Endothelial cell of umbilical vein (primary cell): ENCODE measurements around the gene PRKCG. TPM values are rescaled to one million over a fixed set of nuclear protein-coding genes. Genes with fewer than 3 reads are reported as not detected.

Experiments
- BruUV-seq: library from RNA; stranded (reverse); fragments of 400-500 nt; replicated peaks from 2 replicates; lab custom pipeline; 2021; lab: Mats Ljungman, UMichigan
- CTCF ChIA-PET: fragments of 300-600, 350-600 bp; sonication (Branson Sonifier 250); formaldehyde crosslinking; loops from one replicate; lab custom pipeline; 2021; ENCODE audit warnings: antibody characterized with exemption, inconsistent platforms; lab: Charles Lee
- POLR2A ChIA-PET: fragments of 300-600, 350-600 bp; sonication (Branson Sonifier 250); formaldehyde crosslinking; loops from one replicate; lab custom pipeline; 2021; ENCODE audit warnings: antibody characterized with exemption, inconsistent platforms; lab: Charles Lee
- DNase-seq: peaks from one replicate; pipeline ENCODE4 v3.0.0-alpha.2; 2011; ENCODE audit warnings: low read depth, low spot score
- FAIRE-seq: peaks from 2 replicates; lab custom pipeline; 2011; peaks lifted over from hg19 to GRCh38; lab: Jason Lieb, UNC
- H2AFZ ChIP-seq: 2 replicates; pipeline ENCODE4 v1.6.0; 2012; ENCODE audit warnings: low read depth, low read length, control low read depth, inconsistent platforms
- H3K27ac ChIP-seq: 2 replicates; pipeline ENCODE4 v1.5.1; 2011; ENCODE audit warnings: low read depth, mild to moderate bottlenecking, control low read depth, low read length, moderate library complexity; ENCODE audit not compliant: insufficient read depth
- H3K27me3 ChIP-seq, 2 experiments: 2 replicates each; pipeline versions ENCODE4 v1.6.0 to v1.6.1; 2011; ENCODE audit warnings: low read length in 2 of 2, mixed read lengths in 1 of 2; ENCODE audit not compliant: control insufficient read depth in 2 of 2, insufficient read depth in 2 of 2
- H3K36me3 ChIP-seq, 2 experiments: 2 replicates in 1 of 2; 3 replicates in 1 of 2; pipeline ENCODE4 v1.5.1; 2011; ENCODE audit warnings: low read length in 2 of 2, mild to moderate bottlenecking in 1 of 2, moderate library complexity in 1 of 2; ENCODE audit not compliant: control insufficient read depth in 2 of 2, insufficient read depth in 2 of 2; ENCODE audit errors: extremely low read depth in 1 of 2
- H3K4me1 ChIP-seq: 3 replicates; pipeline ENCODE4 v1.5.1; 2011; ENCODE audit warnings: mild to moderate bottlenecking, low read length; ENCODE audit not compliant: control insufficient read depth, insufficient read depth; ENCODE audit errors: extremely low read depth
- H3K4me2 ChIP-seq: 2 replicates; pipeline ENCODE4 v1.6.1; 2011; ENCODE audit warnings: low read length, control low read depth, mixed read lengths; ENCODE audit not compliant: insufficient read depth
- H3K4me3 ChIP-seq, 3 experiments: fragments of 200-600 bp in 1 of 3; sonication (generic), shearing (Covaris generic) in 1 of 3; replicated peaks in 1 of 3; 2 replicates each; pipeline ENCODE4 v1.5.1; 2011 to 2016; ENCODE audit warnings: control low read depth in 3 of 3, low read length in 3 of 3, mild to moderate bottlenecking in 2 of 3, inconsistent platforms in 1 of 3, low read depth in 1 of 3, moderate library complexity in 1 of 3; ENCODE audit not compliant: insufficient read depth in 1 of 3
- H3K79me2 ChIP-seq: 2 replicates; pipeline ENCODE4 v1.6.0; 2012; ENCODE audit warnings: low read length, inconsistent platforms; ENCODE audit not compliant: control insufficient read depth, insufficient read depth
- H3K9ac ChIP-seq: replicated peaks from 2 replicates; pipeline ENCODE3; 2011; ENCODE audit warnings: low read length, control low read depth; ENCODE audit not compliant: insufficient read depth; ENCODE audit errors: extremely low read depth
- H3K9me1 ChIP-seq: replicated peaks from 3 replicates; pipeline ENCODE4 v1.6.0; 2011; ENCODE audit warnings: mild to moderate bottlenecking, low read length; ENCODE audit not compliant: control insufficient read depth, insufficient read depth; ENCODE audit errors: extremely low read depth
- H3K9me3 ChIP-seq: replicated peaks from 2 replicates; pipeline ENCODE4 v1.5.1; 2012; ENCODE audit warnings: low read length, inconsistent platforms; ENCODE audit not compliant: control insufficient read depth, insufficient read depth
- H4K20me1 ChIP-seq: replicated peaks from 2 replicates; pipeline ENCODE3; 2011; ENCODE audit warnings: mild to moderate bottlenecking, low read length; ENCODE audit not compliant: control insufficient read depth, insufficient read depth; ENCODE audit errors: extremely low read depth
- EZH2 ChIP-seq: IDR thresholded peaks from 2 replicates; pipeline ENCODE4 v1.6.1; 2012; ENCODE audit warnings: borderline replicate concordance, low read depth, mild to moderate bottlenecking, moderate library complexity, low read length, inconsistent platforms; ENCODE audit not compliant: severe bottlenecking
- FOS ChIP-seq: IDR thresholded peaks from 2 replicates; pipeline ENCODE4 v1.6.1; 2011; ENCODE audit warnings: mild to moderate bottlenecking, low read length, moderate library complexity, borderline replicate concordance; ENCODE audit not compliant: insufficient read depth
- GATA2 ChIP-seq: IDR thresholded peaks from 2 replicates; pipeline ENCODE4 v1.7.0; 2011; ENCODE audit warnings: low read depth, mild to moderate bottlenecking, moderate library complexity, mixed read lengths, low read length; ENCODE audit not compliant: insufficient read length, insufficient read depth
- JUN ChIP-seq: IDR thresholded peaks from 2 replicates; pipeline ENCODE4 v1.6.1; 2011; ENCODE audit warnings: borderline replicate concordance, low read depth; ENCODE audit not compliant: insufficient read length, insufficient read depth
- MYC ChIP-seq: IDR thresholded peaks from one replicate; pipeline ENCODE4 v1.6.1; 2011; ENCODE audit warnings: mild to moderate bottlenecking, low read depth, low read length
- POLR2A ChIP-seq: IDR thresholded peaks from 2 replicates; pipeline ENCODE4 v1.6.1; 2012; ENCODE audit warnings: low read depth, mild to moderate bottlenecking, control low read depth, low read length
- POLR2AphosphoS5 ChIP-seq: IDR thresholded peaks from 2 replicates; pipeline ENCODE4 v1.6.1; 2012; ENCODE audit warnings: low read depth, mild to moderate bottlenecking, control low read depth, low read length, moderate library complexity; ENCODE audit not compliant: insufficient read depth
- dilution Hi-C: fragments of 300-500 bp; cut with MboI; formaldehyde crosslinking; loops from one replicate; pipeline ENCODE4 v1.15.0; 2019; ENCODE audit warnings: low sequenced_read_pairs; ENCODE audit not compliant: extremely low pct_ligation_motif_present
- intact Hi-C: fragments of 100-400 bp; cut with micrococcal nuclease; formaldehyde crosslinking; loops from one replicate; pipeline ENCODE4 v1.10.0; 2022
- polyA plus RNA-seq, 4 experiments: library from polyadenylated mRNA; depleted of rRNA in 3 of 4; stranded (reverse) in 3 of 4; unstranded in 1 of 4; fragments of >200 nt; gene quantifications; 2 replicates each; pipeline versions ENCODE4 v1.2.1 to v1.2.3, GENCODE V29; 2011 to 2012; ENCODE audit warnings: missing spikeins in 1 of 4
- total RNA-seq: library from RNA; stranded (reverse); gene quantifications from 2 replicates; pipeline ENCODE4 v1.2.3, GENCODE V29; 2021
- TF ChIP-seq, protein P1 (sequence below): IDR thresholded peaks from 2 replicates; pipeline ENCODE4 v1.6.1; 2011; ENCODE audit not compliant: insufficient read depth, insufficient read length
- TF ChIP-seq, protein P2 (sequence below), 2 donors: IDR thresholded peaks; 1 replicate in 1 of 2; 2 replicates in 1 of 2; pipeline ENCODE4 v1.5.1; 2011; ENCODE audit warnings: low read length in 2 of 2, mild to moderate bottlenecking in 2 of 2, moderate library complexity in 2 of 2, control low read depth in 1 of 2, inconsistent platforms in 1 of 2, low read depth in 1 of 2; ENCODE audit not compliant: insufficient read depth in 1 of 2; ENCODE audit errors: extremely low read depth in 1 of 2

Gene PRKCG
- total and polyA plus RNA-seq, 2 donors (not counting 3 experiments of a cell fraction or from before 2014, with no cell fraction given): 0.07 TPM; not detected in 1

DNA sequence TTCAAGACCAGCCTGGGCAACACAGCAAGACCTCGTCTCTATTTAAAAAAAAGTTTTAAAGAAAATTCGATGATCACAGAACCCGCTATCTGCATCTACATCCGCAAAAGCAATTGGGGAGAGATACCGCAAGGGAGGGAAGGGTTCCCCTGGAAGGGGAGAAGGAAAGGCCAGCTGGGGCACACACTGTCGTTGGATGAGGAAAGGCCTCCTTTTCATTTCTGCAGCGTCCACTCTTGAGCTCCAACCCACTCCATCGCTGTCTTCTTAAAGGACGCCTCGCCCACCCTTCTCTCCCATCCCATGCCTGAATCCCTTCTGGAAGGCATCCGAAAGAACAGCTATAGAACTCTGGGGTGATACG, 3.2 kb upstream of the PRKCG start:
- Histone ChIP-seq H2AFZ (peak overlapping the region; percentile 86), H3K9ac (peak overlapping the region; percentile 49), H3K36me3 (peaks cover 0 to 10% of the 10 kb centered on the region in 2 experiments), H3K27me3 (peaks cover 27 to 31% of the 10 kb centered on the region in 2 experiments), H4K20me1 (no peaks in the 10 kb centered on the region), H3K9me3 (no peaks in the 10 kb centered on the region), H3K4me1 (peaks cover 17% of the 10 kb centered on the region), H3K4me3 (peak overlapping the region; percentile 36 to 75 (median 56)), H3K4me2 (peak overlapping the region; percentile 80), H3K79me2 (peaks cover 2% of the 10 kb centered on the region), H3K27ac (no peak overlapping the region), H3K9me1 (no peaks in the 10 kb centered on the region)
- peak; percentile 31 for DNase-seq
- POLR2A ChIA-PET: interaction anchor here (1.2 to 1.8 kb wide), 2 partner anchors 8 to 11 kb away, joined by 3 to 5 read pairs; partner anchors contain the start of gene MYADM
- intact Hi-C loops (loop anchor here (1.0 kb wide), 2 partner anchors 11 to 36 kb away; partner anchors contain the start of gene MYADM), dilution Hi-C loops (no loop called here)
- no peak for TF ChIP-seq POLR2AphosphoS5
- TF ChIP-seq MYC: no peak
- no peak for TF ChIP-seq FOS
- TF ChIP-seq, protein P1, sequence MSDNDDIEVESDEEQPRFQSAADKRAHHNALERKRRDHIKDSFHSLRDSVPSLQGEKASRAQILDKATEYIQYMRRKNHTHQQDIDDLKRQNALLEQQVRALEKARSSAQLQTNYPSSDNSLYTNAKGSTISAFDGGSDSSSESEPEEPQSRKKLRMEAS: no peak
- no peak for TF ChIP-seq EZH2
- TF ChIP-seq, protein P2, sequence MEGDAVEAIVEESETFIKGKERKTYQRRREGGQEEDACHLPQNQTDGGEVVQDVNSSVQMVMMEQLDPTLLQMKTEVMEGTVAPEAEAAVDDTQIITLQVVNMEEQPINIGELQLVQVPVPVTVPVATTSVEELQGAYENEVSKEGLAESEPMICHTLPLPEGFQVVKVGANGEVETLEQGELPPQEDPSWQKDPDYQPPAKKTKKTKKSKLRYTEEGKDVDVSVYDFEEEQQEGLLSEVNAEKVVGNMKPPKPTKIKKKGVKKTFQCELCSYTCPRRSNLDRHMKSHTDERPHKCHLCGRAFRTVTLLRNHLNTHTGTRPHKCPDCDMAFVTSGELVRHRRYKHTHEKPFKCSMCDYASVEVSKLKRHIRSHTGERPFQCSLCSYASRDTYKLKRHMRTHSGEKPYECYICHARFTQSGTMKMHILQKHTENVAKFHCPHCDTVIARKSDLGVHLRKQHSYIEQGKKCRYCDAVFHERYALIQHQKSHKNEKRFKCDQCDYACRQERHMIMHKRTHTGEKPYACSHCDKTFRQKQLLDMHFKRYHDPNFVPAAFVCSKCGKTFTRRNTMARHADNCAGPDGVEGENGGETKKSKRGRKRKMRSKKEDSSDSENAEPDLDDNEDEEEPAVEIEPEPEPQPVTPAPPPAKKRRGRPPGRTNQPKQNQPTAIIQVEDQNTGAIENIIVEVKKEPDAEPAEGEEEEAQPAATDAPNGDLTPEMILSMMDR (IDR thresholded peaks at IDR 0.05; ENCODE audit: extremely low read depth in 1 of 2, insufficient read depth in 1 of 2, low read depth in 1 of 2, low read length in 2 of 2): no peak
- no peak for TF ChIP-seq GATA2
- no peak for TF ChIP-seq JUN
- TF ChIP-seq POLR2A: no peak
- no TSS peak for BruUV-seq
- FAIRE-seq: no peak
- CTCF ChIA-PET: interaction anchor here (1.0 to 2.1 kb wide), 8 partner anchors 10 to 151 kb away, joined by 3 to 11 read pairs (median 5); partner anchors contain the start of gene MYADM
